Measurements from ENCODE around the gene CELF2.

CELF2 gene

DNA sequence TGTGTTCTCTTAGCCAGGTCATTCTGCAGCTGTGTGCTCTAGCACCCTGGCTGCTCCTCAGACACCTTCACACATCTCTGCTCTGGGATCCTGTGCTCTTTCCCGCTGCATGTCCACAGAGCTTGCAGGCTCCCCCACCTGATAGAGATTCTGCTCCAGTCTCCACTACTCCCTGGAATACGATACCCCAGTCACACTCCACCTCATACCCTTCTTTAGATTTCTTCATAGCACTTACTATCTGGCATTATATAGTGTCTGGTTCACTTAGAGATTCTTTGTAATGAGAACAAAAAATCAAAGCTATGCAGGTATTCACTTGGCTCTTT is 88.0 kb downstream of the CELF2 start:
- DNase-seq (ENCODE audit: low spot score) = no peak
- TF ChIP-seq, protein P1, sequence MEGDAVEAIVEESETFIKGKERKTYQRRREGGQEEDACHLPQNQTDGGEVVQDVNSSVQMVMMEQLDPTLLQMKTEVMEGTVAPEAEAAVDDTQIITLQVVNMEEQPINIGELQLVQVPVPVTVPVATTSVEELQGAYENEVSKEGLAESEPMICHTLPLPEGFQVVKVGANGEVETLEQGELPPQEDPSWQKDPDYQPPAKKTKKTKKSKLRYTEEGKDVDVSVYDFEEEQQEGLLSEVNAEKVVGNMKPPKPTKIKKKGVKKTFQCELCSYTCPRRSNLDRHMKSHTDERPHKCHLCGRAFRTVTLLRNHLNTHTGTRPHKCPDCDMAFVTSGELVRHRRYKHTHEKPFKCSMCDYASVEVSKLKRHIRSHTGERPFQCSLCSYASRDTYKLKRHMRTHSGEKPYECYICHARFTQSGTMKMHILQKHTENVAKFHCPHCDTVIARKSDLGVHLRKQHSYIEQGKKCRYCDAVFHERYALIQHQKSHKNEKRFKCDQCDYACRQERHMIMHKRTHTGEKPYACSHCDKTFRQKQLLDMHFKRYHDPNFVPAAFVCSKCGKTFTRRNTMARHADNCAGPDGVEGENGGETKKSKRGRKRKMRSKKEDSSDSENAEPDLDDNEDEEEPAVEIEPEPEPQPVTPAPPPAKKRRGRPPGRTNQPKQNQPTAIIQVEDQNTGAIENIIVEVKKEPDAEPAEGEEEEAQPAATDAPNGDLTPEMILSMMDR (conservative IDR thresholded peaks at IDR 0.05; ENCODE audit: low read depth) = no peak
- CTCF ChIA-PET = no interaction called here
- no peak overlapping the region for H3K27ac ChIP-seq
- POLR2A ChIA-PET (ENCODE audit: low non-redundant PET) = no interaction called here

DNA sequence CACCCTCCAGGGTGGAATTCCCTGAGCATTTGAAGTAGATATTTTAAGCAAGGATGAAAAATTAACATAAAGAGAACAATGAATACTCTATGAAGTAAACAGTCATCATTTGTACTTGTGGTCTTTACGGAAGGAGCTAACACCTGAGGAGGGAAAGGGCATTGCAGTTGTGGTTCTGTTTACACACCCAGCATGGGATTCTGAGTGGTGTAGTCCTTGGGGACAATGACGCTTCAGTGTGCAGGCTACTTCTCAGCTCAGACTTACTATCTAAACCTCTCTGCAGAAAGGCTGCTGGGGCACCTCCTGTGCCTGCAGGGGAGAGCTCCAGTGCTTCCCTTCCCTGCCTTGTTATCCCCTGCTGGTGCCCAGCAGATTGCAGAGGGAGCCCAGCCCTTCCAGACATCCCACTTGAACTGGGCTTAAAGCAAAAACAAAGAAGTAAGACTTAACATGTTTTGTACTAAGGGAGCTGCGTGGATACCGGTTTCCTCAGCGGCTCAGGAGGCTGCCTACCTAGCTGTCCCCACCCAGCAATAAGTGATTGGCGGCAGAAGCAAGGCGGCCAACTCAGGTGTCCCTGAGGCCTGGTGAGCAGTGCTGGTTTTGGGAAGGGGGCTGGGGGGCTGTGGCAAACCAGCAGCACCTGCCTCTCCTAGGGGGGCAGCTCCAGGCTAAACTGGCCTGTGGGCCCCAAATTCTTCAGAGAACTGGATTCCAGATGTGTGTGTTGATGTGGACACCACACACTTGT is 89.1 kb downstream of the CELF2 start:
- ChIA-PET POLR2A (ENCODE audit: low non-redundant PET) (no interaction called here), CTCF (interaction anchor here (0.6 kb wide), 1 partner anchor 904 kb away, joined by 3 read pairs; no protein-coding TSS in a partner anchor)
- no peak overlapping the region for H3K27ac ChIP-seq
- DNase-seq (ENCODE audit: low spot score) = no peak
- TF ChIP-seq, protein P1 (conservative IDR thresholded peaks at IDR 0.05; ENCODE audit: low read depth) = no peak

DNA sequence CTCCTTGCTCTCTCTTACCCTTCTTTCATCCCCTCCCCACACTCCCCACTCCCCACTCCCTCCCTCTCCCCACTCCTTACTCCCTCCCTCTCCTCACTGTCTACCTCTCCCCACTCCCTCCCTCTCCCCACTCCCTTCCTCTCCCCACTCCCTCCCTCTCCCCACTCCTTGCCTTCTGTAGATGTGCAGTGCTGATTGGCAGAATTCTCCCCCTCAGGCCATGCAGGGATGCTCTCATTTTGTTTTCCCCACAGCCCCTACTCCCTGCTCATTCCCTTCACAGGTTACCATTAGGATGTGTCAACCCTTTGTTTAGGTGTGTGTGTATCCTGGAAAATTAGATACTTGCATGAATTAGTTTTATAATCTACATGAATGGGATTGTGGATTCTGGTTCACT is 90.3 kb downstream of the CELF2 start:
- ChIA-PET POLR2A (ENCODE audit: low non-redundant PET) (no interaction called here), CTCF (no interaction called here)
- no peak overlapping the region for H3K27ac ChIP-seq
- no peak for DNase-seq (ENCODE audit: low spot score)
- TF ChIP-seq, protein P1 (conservative IDR thresholded peaks at IDR 0.05; ENCODE audit: low read depth) = no peak

DNA sequence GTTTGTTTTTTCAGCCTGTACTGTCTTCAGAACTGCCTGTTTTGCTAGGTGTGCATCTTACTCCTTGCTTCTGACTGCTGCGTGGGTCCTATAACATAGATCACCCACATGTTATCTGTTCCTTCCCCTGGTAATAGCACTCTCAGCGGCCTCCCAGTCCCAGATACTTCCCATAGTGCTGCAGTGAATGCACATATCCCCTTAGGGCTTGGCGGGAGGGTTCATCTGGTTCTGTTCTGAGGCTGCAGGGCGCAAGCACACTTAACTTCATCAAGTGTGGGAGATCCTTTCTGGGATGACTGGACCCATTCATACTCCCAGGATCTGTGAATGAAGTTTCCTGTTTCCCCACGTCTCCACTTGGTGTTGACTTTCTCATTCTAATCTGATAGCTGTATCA is 90.7 kb downstream of the CELF2 start:
- H3K27ac ChIP-seq = no peak overlapping the region
- TF ChIP-seq, protein P1 (conservative IDR thresholded peaks at IDR 0.05; ENCODE audit: low read depth) = no peak
- DNase-seq (ENCODE audit: low spot score) = no peak
- ChIA-PET POLR2A (ENCODE audit: low non-redundant PET) (no interaction called here), CTCF (no interaction called here)

DNA sequence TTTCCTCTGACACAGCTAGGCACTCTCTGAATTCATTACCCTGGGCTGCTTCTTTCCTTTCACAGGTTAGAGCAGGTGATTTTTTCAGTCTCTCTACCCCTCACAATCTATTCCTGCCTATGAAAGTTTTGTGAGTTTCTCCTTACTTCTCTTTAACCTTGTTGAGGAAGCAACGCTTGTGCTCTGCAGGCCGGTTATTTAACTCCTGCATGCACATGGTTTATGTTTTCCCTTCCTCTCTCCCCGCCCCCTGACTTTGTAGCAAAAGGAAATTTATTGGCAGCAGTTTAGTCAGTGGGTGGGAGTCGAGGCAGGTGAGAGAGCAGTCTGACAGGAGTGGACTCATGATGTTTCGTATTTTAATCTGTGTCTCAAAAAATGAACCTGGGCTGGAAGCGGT is 91.9 kb downstream of the CELF2 start:
- CTCF ChIA-PET = no interaction called here
- DNase-seq (ENCODE audit: low spot score) = no peak
- POLR2A ChIA-PET (ENCODE audit: low non-redundant PET) = no interaction called here
- H3K27ac ChIP-seq = no peak overlapping the region
- TF ChIP-seq, protein P1 (conservative IDR thresholded peaks at IDR 0.05; ENCODE audit: low read depth) = no peak

DNA sequence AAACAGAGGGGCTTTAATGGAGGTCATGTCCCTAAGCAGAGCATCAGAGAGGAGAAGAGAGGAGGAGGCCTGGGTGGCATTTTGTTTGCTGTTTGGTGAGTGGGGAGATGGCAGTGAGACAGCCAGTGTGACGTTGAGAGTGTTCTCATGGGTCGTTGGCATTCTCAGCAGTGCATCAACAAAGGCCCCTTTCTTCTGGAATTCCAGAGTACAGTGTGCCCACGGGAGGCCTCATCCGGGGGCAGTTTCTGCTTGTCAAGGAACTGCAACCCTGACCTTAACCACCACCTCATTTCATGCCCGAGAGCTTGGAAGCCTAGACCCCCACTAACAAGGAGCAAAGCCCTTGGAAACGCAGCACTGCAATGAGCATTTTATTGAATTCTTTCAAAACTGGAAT is 92.9 kb downstream of the CELF2 start:
- CTCF ChIA-PET = no interaction called here
- POLR2A ChIA-PET (ENCODE audit: low non-redundant PET) = no interaction called here
- TF ChIP-seq, protein P1 (conservative IDR thresholded peaks at IDR 0.05; ENCODE audit: low read depth) = no peak
- no peak overlapping the region for H3K27ac ChIP-seq
- no peak for DNase-seq (ENCODE audit: low spot score)

All from RWPE1 (cell line).